ENCODE results near the gene NT5DC4. TPM values are rescaled to one million over a fixed set of nuclear protein-coding genes. Genes with fewer than 3 reads are reported as not detected.
A peak's percentile ranks its signal among the peaks of the same experiment; 100 is the strongest.

NT5DC4 gene
- polyA plus RNA-seq, 1 of the 3 experiments (the other 2 are of a cell fraction) = not detected

DNA sequence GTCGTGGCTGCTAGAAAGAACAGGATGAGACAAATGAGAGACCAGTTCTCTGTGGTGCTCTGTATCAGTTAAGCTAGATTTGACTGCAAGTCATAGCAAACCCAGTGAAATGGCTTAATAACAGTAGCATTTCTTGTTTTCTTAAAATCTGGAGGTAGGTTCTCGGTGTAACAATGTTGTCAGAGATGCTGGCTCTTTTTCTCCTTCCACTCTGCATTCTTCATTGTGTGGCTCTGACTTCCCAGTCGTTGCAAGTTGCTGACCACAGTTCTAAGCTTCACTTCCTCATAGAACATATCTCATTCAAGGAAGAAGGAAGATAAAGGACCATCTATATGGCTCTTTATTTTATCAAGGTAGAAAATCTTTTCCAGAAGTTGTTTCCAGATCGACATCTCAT is 51.5 kb downstream of the NT5DC4 start:
- CTCF ChIA-PET = no interaction called here
- H3K9ac ChIP-seq = no peak overlapping the region
- no peaks in the 10 kb centered on the region for H3K4me1 ChIP-seq (ENCODE audit: control insufficient read depth in 1 of 2, insufficient read depth in 2 of 2, low read depth in 1 of 2, low read length in 1 of 2)
- H4K20me1 ChIP-seq (ENCODE audit: insufficient read depth) = no peaks in the 10 kb centered on the region
- no peaks in the 10 kb centered on the region for H3K36me3 ChIP-seq (replicated peaks in 1 of 2; ENCODE audit: control insufficient read depth in 1 of 2, insufficient read depth in 2 of 2, low read length in 1 of 2)
- H3K9me2 ChIP-seq = no peaks in the 10 kb centered on the region
- POLR2A ChIA-PET = no interaction called here
- no peak for DNase-seq
- no peak overlapping the region for H3K27ac ChIP-seq (ENCODE audit: low read depth in 2 of 2, low read length in 1 of 2)
- WGBS (ENCODE audit: low lambda C conversion rate) = 18% methylated on average over 4 of the region's 4 CpGs
- H3K4me2 ChIP-seq = no peak overlapping the region
- no peaks in the 10 kb centered on the region for H3K79me2 ChIP-seq (ENCODE audit: insufficient read depth)
- H3F3A ChIP-seq (replicated peaks; ENCODE audit: insufficient read depth) = no peaks in the 10 kb centered on the region
- H3K4me3 ChIP-seq (ENCODE audit: low read depth in 2 of 2, low read length in 1 of 2) = no peak overlapping the region
- no peaks in the 10 kb centered on the region for H3K27me3 ChIP-seq (ENCODE audit: insufficient read depth)
- TF ChIP-seq RCOR1 (IDR thresholded peaks at IDR 0.05; ENCODE audit: low read length) (no peak), POLR2AphosphoS5 (IDR thresholded peaks at IDR 0.05; ENCODE audit: low read depth, low read length) (no peak), JUND (IDR thresholded peaks at IDR 0.05) (no peak), FOXJ3 (CRISPR knock-in tag; IDR thresholded peaks at IDR 0.05) (no peak), RFX5 (IDR thresholded peaks at IDR 0.05; ENCODE audit: low read length) (no peak), YY1 (IDR thresholded peaks at IDR 0.05; ENCODE audit: low read depth) (no peak), RAD21 (IDR thresholded peaks at IDR 0.05; ENCODE audit: low read length) (no peak)
- H2AFZ ChIP-seq (ENCODE audit: low read depth) = 0 out of 2 replicates have a peak overlapping the region, but pooled peaks have one; percentile 14
- H3K9me3 ChIP-seq = no peaks in the 10 kb centered on the region

DNA sequence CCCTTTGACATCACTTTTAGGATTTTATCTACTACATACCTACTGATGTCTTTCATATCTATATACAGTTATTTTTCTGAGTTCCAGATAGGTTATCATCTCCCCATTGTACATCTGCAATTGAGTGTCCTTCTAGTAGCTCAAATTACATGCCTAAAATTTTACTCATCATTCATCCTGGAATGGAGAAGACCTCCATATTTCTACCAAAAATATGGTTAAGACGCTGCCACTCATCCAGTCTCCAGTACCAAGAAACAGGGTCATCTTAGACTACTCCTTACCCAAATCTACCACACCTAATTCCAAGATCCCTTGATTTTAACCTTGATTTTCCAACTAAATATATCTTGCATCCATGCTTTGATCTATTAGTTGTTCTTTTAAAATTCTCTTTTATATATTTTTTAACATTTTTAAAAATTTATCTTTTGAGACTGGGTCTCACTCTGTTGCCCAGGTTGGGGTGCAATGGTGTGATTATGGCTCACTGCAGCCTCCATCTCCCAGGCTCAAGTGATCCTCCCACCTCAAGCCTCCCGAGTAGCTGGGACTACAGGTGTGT is 52.2 kb downstream of the NT5DC4 start:
- Histone ChIP-seq H3K4me3 (ENCODE audit: low read depth in 2 of 2, low read length in 1 of 2) (no peak overlapping the region), H3K79me2 (ENCODE audit: insufficient read depth) (no peaks in the 10 kb centered on the region), H3K9me2 (no peaks in the 10 kb centered on the region), H3K27me3 (ENCODE audit: insufficient read depth) (no peaks in the 10 kb centered on the region), H3K9me3 (no peaks in the 10 kb centered on the region), H4K20me1 (ENCODE audit: insufficient read depth) (no peaks in the 10 kb centered on the region), H3K4me1 (ENCODE audit: control insufficient read depth in 1 of 2, insufficient read depth in 2 of 2, low read depth in 1 of 2, low read length in 1 of 2) (no peaks in the 10 kb centered on the region), H3K9ac (no peak overlapping the region), H3K27ac (ENCODE audit: low read depth in 2 of 2, low read length in 1 of 2) (no peak overlapping the region), H3K4me2 (no peak overlapping the region), H2AFZ (ENCODE audit: low read depth) (no peak overlapping the region), H3F3A (replicated peaks; ENCODE audit: insufficient read depth) (no peaks in the 10 kb centered on the region), H3K36me3 (replicated peaks in 1 of 2; ENCODE audit: control insufficient read depth in 1 of 2, insufficient read depth in 2 of 2, low read length in 1 of 2) (no peaks in the 10 kb centered on the region)
- WGBS (ENCODE audit: low lambda C conversion rate) = 28% methylated on average over 2 of the region's 2 CpGs
- POLR2A ChIA-PET = no interaction called here
- TF ChIP-seq, protein P1, sequence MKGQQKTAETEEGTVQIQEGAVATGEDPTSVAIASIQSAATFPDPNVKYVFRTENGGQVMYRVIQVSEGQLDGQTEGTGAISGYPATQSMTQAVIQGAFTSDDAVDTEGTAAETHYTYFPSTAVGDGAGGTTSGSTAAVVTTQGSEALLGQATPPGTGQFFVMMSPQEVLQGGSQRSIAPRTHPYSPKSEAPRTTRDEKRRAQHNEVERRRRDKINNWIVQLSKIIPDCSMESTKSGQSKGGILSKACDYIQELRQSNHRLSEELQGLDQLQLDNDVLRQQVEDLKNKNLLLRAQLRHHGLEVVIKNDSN (IDR thresholded peaks at IDR 0.05; ENCODE audit: borderline replicate concordance, low read depth) = no peak
- TF ChIP-seq USF2 (IDR thresholded peaks at IDR 0.05; ENCODE audit: borderline replicate concordance, low read depth, low read length) (no peak), RAD21 (IDR thresholded peaks at IDR 0.05; ENCODE audit: low read length) (no peak), TAF1 (IDR thresholded peaks at IDR 0.05; ENCODE audit: borderline replicate concordance, low read depth, low read length) (no peak), RFX5 (IDR thresholded peaks at IDR 0.05; ENCODE audit: low read length) (no peak), RCOR1 (IDR thresholded peaks at IDR 0.05; ENCODE audit: low read length) (no peak), ELF1 (IDR thresholded peaks at IDR 0.05) (no peak), YY1 (IDR thresholded peaks at IDR 0.05; ENCODE audit: low read depth) (no peak), CTCF (IDR thresholded peaks at IDR 0.05) (no peak), FOSL2 (IDR thresholded peaks at IDR 0.05; ENCODE audit: borderline replicate concordance, low read depth) (no peak), GATA2 (CRISPR knock-in tag; IDR thresholded peaks at IDR 0.05) (no peak)
- TF ChIP-seq, protein P2, sequence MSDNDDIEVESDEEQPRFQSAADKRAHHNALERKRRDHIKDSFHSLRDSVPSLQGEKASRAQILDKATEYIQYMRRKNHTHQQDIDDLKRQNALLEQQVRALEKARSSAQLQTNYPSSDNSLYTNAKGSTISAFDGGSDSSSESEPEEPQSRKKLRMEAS (IDR thresholded peaks at IDR 0.05; ENCODE audit: low read depth) = no peak
- TF ChIP-seq, protein P3, sequence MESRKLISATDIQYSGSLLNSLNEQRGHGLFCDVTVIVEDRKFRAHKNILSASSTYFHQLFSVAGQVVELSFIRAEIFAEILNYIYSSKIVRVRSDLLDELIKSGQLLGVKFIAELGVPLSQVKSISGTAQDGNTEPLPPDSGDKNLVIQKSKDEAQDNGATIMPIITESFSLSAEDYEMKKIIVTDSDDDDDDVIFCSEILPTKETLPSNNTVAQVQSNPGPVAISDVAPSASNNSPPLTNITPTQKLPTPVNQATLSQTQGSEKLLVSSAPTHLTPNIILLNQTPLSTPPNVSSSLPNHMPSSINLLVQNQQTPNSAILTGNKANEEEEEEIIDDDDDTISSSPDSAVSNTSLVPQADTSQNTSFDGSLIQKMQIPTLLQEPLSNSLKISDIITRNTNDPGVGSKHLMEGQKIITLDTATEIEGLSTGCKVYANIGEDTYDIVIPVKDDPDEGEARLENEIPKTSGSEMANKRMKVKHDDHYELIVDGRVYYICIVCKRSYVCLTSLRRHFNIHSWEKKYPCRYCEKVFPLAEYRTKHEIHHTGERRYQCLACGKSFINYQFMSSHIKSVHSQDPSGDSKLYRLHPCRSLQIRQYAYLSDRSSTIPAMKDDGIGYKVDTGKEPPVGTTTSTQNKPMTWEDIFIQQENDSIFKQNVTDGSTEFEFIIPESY (IDR thresholded peaks at IDR 0.05; ENCODE audit: borderline replicate concordance, low read depth) = no peak
- no peak for DNase-seq
- CTCF ChIA-PET = interaction anchor here (0.9 kb wide), 1 partner anchor 23 kb away, joined by 3 read pairs; no protein-coding TSS in a partner anchor
